ENCODE data around the gene TCTN2.

- TF ChIP-seq EZH2 (IDR thresholded peaks at IDR 0.05; ENCODE audit: borderline replicate concordance, control insufficient read depth, low read depth, low read length) (no peak), SMC3 (IDR thresholded peaks at IDR 0.05; ENCODE audit: borderline replicate concordance, low read length) (no peak), CTCF (IDR thresholded peaks at IDR 0.05 in 2 of 3, conservative IDR thresholded peaks at IDR 0.05 in 1 of 3; ENCODE audit: control insufficient read depth in 2 of 3, extremely low read depth in 1 of 3, insufficient read depth in 1 of 3, low read depth in 3 of 3, low read length in 3 of 3) (no peak), CREB1 (IDR thresholded peaks at IDR 0.05; ENCODE audit: low read depth) (no peak), DPF2 (IDR thresholded peaks at IDR 0.05) (no peak), POLR2AphosphoS5 (IDR thresholded peaks at IDR 0.05; ENCODE audit: low read length) (no peak)
These were observed 76.4 kb downstream of the TCTN2 start for GRCh38 chr12:123747309-123747708.
